ENCODE measurements around the gene DDX17. TPM values are rescaled to one million over a fixed set of nuclear protein-coding genes. Genes with fewer than 3 reads are reported as not detected.
A peak's percentile ranks its signal among the peaks of the same experiment; 100 is the strongest.

The DDX17 gene
- polyA plus RNA-seq, 1 donor from 2014 or later, result 996 TPM

GRCh38 chr22:38510416-38510970 lies 4.4 kb upstream of the DDX17 start:
- Histone ChIP-seq H3K9ac (ENCODE audit: low read length) (no peak overlapping the region), H3K27me3 (ENCODE audit: insufficient read depth, low read depth, low read length) (no peaks in the 10 kb centered on the region), H3K79me2 (replicated peaks; ENCODE audit: insufficient read depth, low read length) (peaks cover 2% of the 10 kb centered on the region), H3K4me2 (ENCODE audit: low read length) (no peak overlapping the region), H3F3A (ENCODE audit: insufficient read depth, low read length, poor library complexity, severe bottlenecking) (peaks cover 7% of the 10 kb centered on the region), H3K4me3 (ENCODE audit: low read length) (no peak overlapping the region), H3K27ac (ENCODE audit: low read length) (no peak overlapping the region), H2AFZ (ENCODE audit: low read depth, low read length) (no peak overlapping the region), H4K20me1 (ENCODE audit: insufficient read depth) (no peaks in the 10 kb centered on the region), H3K9me3 (ENCODE audit: low read length) (no peaks in the 10 kb centered on the region), H3K9me2 (ENCODE audit: insufficient read depth, low read length) (no peaks in the 10 kb centered on the region), H3K36me3 (ENCODE audit: insufficient read depth, low read length) (no peaks in the 10 kb centered on the region)
- TF ChIP-seq RAD21 (conservative IDR thresholded peaks at IDR 0.05) (no peak), SMC3 (conservative IDR thresholded peaks at IDR 0.05; ENCODE audit: poor library complexity) (no peak), REST (IDR thresholded peaks at IDR 0.05; ENCODE audit: borderline replicate concordance) (no peak), POLR2AphosphoS5 (IDR thresholded peaks at IDR 0.05) (no peak), CTCF (IDR thresholded peaks at IDR 0.05; ENCODE audit: poor library complexity, severe bottlenecking) (no peak), EP300 (conservative IDR thresholded peaks at IDR 0.05; ENCODE audit: poor library complexity, severe bottlenecking) (no peak), EZH2 (IDR thresholded peaks at IDR 0.05; ENCODE audit: borderline replicate concordance, insufficient read depth, low read length, poor library complexity, severe bottlenecking) (no peak), TAF1 (IDR thresholded peaks at IDR 0.05; ENCODE audit: low read depth) (no peak)

GRCh38 chr22:38505541-38506117 lies 482 bp downstream of the DDX17 start:
- H3K79me2 ChIP-seq (replicated peaks; ENCODE audit: insufficient read depth, low read length), result peaks cover 50% of the 10 kb centered on the region
- H3F3A ChIP-seq (ENCODE audit: insufficient read depth, low read length, poor library complexity, severe bottlenecking), result peaks cover 7% of the 10 kb centered on the region
- H3K4me3 ChIP-seq (ENCODE audit: low read length), result peak overlapping the region; percentile 91
- H3K9me3 ChIP-seq (ENCODE audit: low read length), result no peaks in the 10 kb centered on the region
- H3K9ac ChIP-seq (ENCODE audit: low read length), result peak overlapping the region; percentile 100
- peak overlapping the region; percentile 83 for H2AFZ ChIP-seq (ENCODE audit: low read depth, low read length)
- H3K9me2 ChIP-seq (ENCODE audit: insufficient read depth, low read length), result no peaks in the 10 kb centered on the region
- peaks cover 37% of the 10 kb centered on the region for H4K20me1 ChIP-seq (ENCODE audit: insufficient read depth)
- H3K36me3 ChIP-seq (ENCODE audit: insufficient read depth, low read length), result no peaks in the 10 kb centered on the region
- H3K27ac ChIP-seq (ENCODE audit: low read length), result peak overlapping the region; percentile 99
- H3K27me3 ChIP-seq (ENCODE audit: insufficient read depth, low read depth, low read length), result no peaks in the 10 kb centered on the region
- TF ChIP-seq EZH2 (IDR thresholded peaks at IDR 0.05; ENCODE audit: borderline replicate concordance, insufficient read depth, low read length, poor library complexity, severe bottlenecking), result no peak
- TF ChIP-seq EP300 (conservative IDR thresholded peaks at IDR 0.05; ENCODE audit: poor library complexity, severe bottlenecking), result no peak
- no peak for TF ChIP-seq TAF1 (IDR thresholded peaks at IDR 0.05; ENCODE audit: low read depth)
- TF ChIP-seq CTCF (IDR thresholded peaks at IDR 0.05; ENCODE audit: poor library complexity, severe bottlenecking), result no peak
- TF ChIP-seq SMC3 (conservative IDR thresholded peaks at IDR 0.05; ENCODE audit: poor library complexity), result no peak
- TF ChIP-seq POLR2AphosphoS5 (IDR thresholded peaks at IDR 0.05), result no peak
- TF ChIP-seq REST (IDR thresholded peaks at IDR 0.05; ENCODE audit: borderline replicate concordance), result no peak
- no peak for TF ChIP-seq RAD21 (conservative IDR thresholded peaks at IDR 0.05)
- TF ChIP-seq MXI1 (conservative IDR thresholded peaks at IDR 0.05; ENCODE audit: poor library complexity, severe bottlenecking), result no peak
- peak overlapping the region; percentile 98 for H3K4me2 ChIP-seq (ENCODE audit: low read length)

All from neural cell (in vitro differentiated cells).